ENCODE data around the gene PDC.

DNA sequence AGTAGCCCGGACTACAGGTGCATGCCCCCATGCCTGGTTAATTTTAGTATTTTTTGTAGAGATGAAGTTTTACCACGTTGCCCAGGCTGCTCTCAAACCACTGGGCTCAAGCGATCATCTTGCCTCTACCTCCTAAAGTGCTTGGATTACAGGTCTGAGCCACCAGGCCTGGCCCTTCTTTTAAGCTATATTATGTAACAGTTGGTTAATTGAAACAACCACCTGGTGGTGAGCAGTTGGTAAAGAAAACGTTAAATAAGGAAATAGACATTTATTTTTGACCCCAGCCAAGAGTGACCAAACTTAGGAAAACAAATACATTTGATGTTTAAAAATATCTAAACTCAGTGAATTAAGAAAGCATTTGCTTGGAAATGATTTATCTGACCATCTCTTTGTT lies 12.1 kb upstream of the PDC start:
- no peak for TF ChIP-seq POLR2A (IDR thresholded peaks at IDR 0.05)
- no peak for TF ChIP-seq CTCF (IDR thresholded peaks at IDR 0.05)
